Measurements from ENCODE around the gene MEIKIN. TPM values are rescaled to one million over a fixed set of nuclear protein-coding genes. Genes with fewer than 3 reads are reported as not detected.

MEIKIN gene
- total RNA-seq, 1 experiment from 2014 or later = not detected

- Histone ChIP-seq H3K4me2 (ENCODE audit: insufficient read depth, insufficient read length, low read length) (no peak overlapping the region), H3K9ac (ENCODE audit: extremely low read depth, insufficient read length, low read length) (no peak overlapping the region), H2BK5ac (ENCODE audit: insufficient read length, low read length) (no peak overlapping the region), H3K27ac (ENCODE audit: insufficient read length, low read depth, low read length) (no peak overlapping the region), H3K79me1 (ENCODE audit: insufficient read depth, low read depth, low read length, poor library complexity, severe bottlenecking) (no peaks in the 10 kb centered on the region), H3K18ac (ENCODE audit: insufficient read length, low read depth, low read length) (no peak overlapping the region), H4K20me1 (ENCODE audit: control insufficient read depth, insufficient read depth, insufficient read length) (no peaks in the 10 kb centered on the region), H4K5ac (ENCODE audit: insufficient read length, low read depth, low read length) (no peak overlapping the region), H4K8ac (replicated peaks; ENCODE audit: insufficient read length, low read depth, low read length) (no peak overlapping the region), H3K23me2 (ENCODE audit: insufficient read length, low read depth, low read length, poor library complexity, severe bottlenecking) (no peaks in the 10 kb centered on the region), H2BK15ac (ENCODE audit: low read depth, low read length) (no peak overlapping the region), H3K79me2 (ENCODE audit: insufficient read depth, low read length) (no peaks in the 10 kb centered on the region), H2AK5ac (ENCODE audit: insufficient read length, low read length) (no peak overlapping the region), H4K91ac (ENCODE audit: insufficient read length, low read depth, low read length) (no peak overlapping the region), H3K4me1 (ENCODE audit: insufficient read depth, low read length) (0 out of 2 replicates have a peak, but pooled peaks cover 2% of the 10 kb centered on the region), H2BK20ac (ENCODE audit: low read depth, low read length, poor library complexity, severe bottlenecking) (no peak overlapping the region), H3K9me3 (ENCODE audit: control insufficient read depth, low read depth, low read length) (no peaks in the 10 kb centered on the region), H3K4ac (ENCODE audit: low read depth, low read length) (no peak overlapping the region), H2BK120ac (ENCODE audit: low read depth, low read length, poor library complexity, severe bottlenecking) (no peak overlapping the region), H2BK12ac (ENCODE audit: insufficient read length, low read depth, low read length) (no peak overlapping the region), H3K23ac (ENCODE audit: insufficient read length, low read depth, low read length) (no peak overlapping the region), H2AFZ (ENCODE audit: low read length) (no peak overlapping the region), H3K56ac (ENCODE audit: insufficient read length, low read depth, low read length) (no peak overlapping the region), H3T11ph (ENCODE audit: low read length) (no peak overlapping the region), H3K27me3 (ENCODE audit: insufficient read depth, low read length) (no peaks in the 10 kb centered on the region), H3K14ac (ENCODE audit: insufficient read depth, low read length) (no peak overlapping the region)
- WGBS (ENCODE audit: extremely low coverage, insufficient read length, low lambda C conversion rate) = no CpG with 5 or more reads among the region's 5 CpGs
- Mint-ChIP-seq H3K27me3 (ENCODE audit: low read depth) (no peaks in the 10 kb centered on the region), H3K9me3 (no peaks in the 10 kb centered on the region), H3K27ac (no peak overlapping the region), H3K4me3 (no peak overlapping the region), H3K4me1 (peaks cover 2 to 5% of the 10 kb centered on the region in 2 experiments), H3K36me3 (ENCODE audit: insufficient read depth in 1 of 3, low read depth in 3 of 3) (no peaks in the 10 kb centered on the region)
- no peak for DNase-seq
- TF ChIP-seq CTCF (conservative IDR thresholded peaks at IDR 0.05) = no peak
Observed at GRCh38 chr5:131968396-131968954, 23.0 kb upstream of the MEIKIN start.

Measured in H9 (cell line).